H9 (cell line): ENCODE measurements around the gene LYSMD3. TPM values are rescaled to one million over a fixed set of nuclear protein-coding genes. Genes with fewer than 3 reads are reported as not detected.

Experiments used
- DNase-seq: peaks from one replicate; pipeline ENCODE4 v3.0.0-alpha.2; 2017
- H2AFZ ChIP-seq: one replicate; pipeline ENCODE4 v1.6.1; 2013; ENCODE audit warnings: mild to moderate bottlenecking, low read length, control low read depth, moderate library complexity
- H2AK5ac ChIP-seq: 2 replicates; pipeline ENCODE4 v1.6.1; 2013; ENCODE audit warnings: low read length, control low read depth, mixed read lengths; ENCODE audit not compliant: insufficient read length
- H2BK120ac ChIP-seq: one replicate; pipeline ENCODE4 v1.6.1; 2013; ENCODE audit warnings: low read depth, mild to moderate bottlenecking, low read length, control low read depth, inconsistent platforms; ENCODE audit not compliant: poor library complexity, severe bottlenecking
- H2BK12ac ChIP-seq: 2 replicates; pipeline ENCODE4 v1.6.1; 2013; ENCODE audit warnings: low read length, control low read depth, mixed read lengths, low read depth; ENCODE audit not compliant: insufficient read length
- H2BK15ac ChIP-seq: 2 replicates; pipeline ENCODE4 v1.6.1; 2013; ENCODE audit warnings: low read depth, low read length, control low read depth
- H2BK20ac ChIP-seq: one replicate; pipeline ENCODE4 v1.6.1; 2013; ENCODE audit warnings: low read depth, mild to moderate bottlenecking, low read length, control low read depth, inconsistent platforms; ENCODE audit not compliant: poor library complexity, severe bottlenecking
- H2BK5ac ChIP-seq: 2 replicates; pipeline ENCODE4 v1.6.1; 2013; ENCODE audit warnings: low read length, control low read depth, mixed read lengths; ENCODE audit not compliant: insufficient read length
- H3K14ac ChIP-seq: 2 replicates; pipeline ENCODE4 v1.6.1; 2013; ENCODE audit warnings: low read length, control low read depth; ENCODE audit not compliant: insufficient read depth
- H3K18ac ChIP-seq: 2 replicates; pipeline ENCODE4 v1.6.1; 2013; ENCODE audit warnings: low read depth, mild to moderate bottlenecking, mixed read lengths, low read length, control low read depth; ENCODE audit not compliant: insufficient read length
- H3K23ac ChIP-seq: 2 replicates; pipeline ENCODE4 v1.6.1; 2013; ENCODE audit warnings: low read length, control low read depth, mixed read lengths, low read depth; ENCODE audit not compliant: insufficient read length
- H3K23me2 ChIP-seq: 2 replicates; pipeline ENCODE4 v1.6.1; 2013; ENCODE audit warnings: low read depth, mild to moderate bottlenecking, mixed read lengths, low read length, control low read depth; ENCODE audit not compliant: insufficient read length, poor library complexity, severe bottlenecking
- H3K27ac ChIP-seq: 2 replicates; pipeline ENCODE4 v1.5.1; 2013; ENCODE audit warnings: low read length, control low read depth, mixed read lengths, low read depth; ENCODE audit not compliant: insufficient read length
- H3K27me3 ChIP-seq: 2 replicates; pipeline ENCODE4 v1.6.1; 2013; ENCODE audit warnings: low read length, control low read depth, inconsistent platforms; ENCODE audit not compliant: insufficient read depth
- H3K4ac ChIP-seq: 2 replicates; pipeline ENCODE4 v1.6.1; 2013; ENCODE audit warnings: low read depth, mild to moderate bottlenecking, control low read depth, inconsistent platforms, low read length, moderate library complexity
- H3K4me1 ChIP-seq: 2 replicates; pipeline ENCODE4 v1.6.1; 2013; ENCODE audit warnings: low read length, control low read depth, inconsistent platforms; ENCODE audit not compliant: insufficient read depth
- H3K4me2 ChIP-seq: 2 replicates; pipeline ENCODE4 v1.6.1; 2013; ENCODE audit warnings: low read length, control low read depth, mixed read lengths; ENCODE audit not compliant: insufficient read length, insufficient read depth
- H3K56ac ChIP-seq: 2 replicates; pipeline ENCODE4 v1.6.1; 2013; ENCODE audit warnings: low read depth, mild to moderate bottlenecking, mixed read lengths, low read length, control low read depth; ENCODE audit not compliant: insufficient read length
- H3K79me1 ChIP-seq: 2 replicates; pipeline ENCODE4 v1.6.1; 2013; ENCODE audit warnings: low read depth, mild to moderate bottlenecking, moderate library complexity, low read length, control low read depth, inconsistent platforms; ENCODE audit not compliant: insufficient read depth, poor library complexity, severe bottlenecking
- H3K79me2 ChIP-seq: 2 replicates; pipeline ENCODE4 v1.6.1; 2013; ENCODE audit warnings: low read length, control low read depth, inconsistent platforms; ENCODE audit not compliant: insufficient read depth
- H3K9ac ChIP-seq: 2 replicates; pipeline ENCODE4 v1.6.1; 2013; ENCODE audit warnings: low read length, control low read depth, mixed read lengths; ENCODE audit not compliant: insufficient read length; ENCODE audit errors: extremely low read depth
- H3K9me3 ChIP-seq: one replicate; pipeline ENCODE4 v1.6.1; 2013; ENCODE audit warnings: low read depth, low read length, inconsistent platforms; ENCODE audit not compliant: control insufficient read depth
- H3T11ph ChIP-seq: one replicate; pipeline ENCODE4 v1.6.1; 2013; ENCODE audit warnings: mild to moderate bottlenecking, low read length, control low read depth, inconsistent platforms
- H4K20me1 ChIP-seq: one replicate; pipeline ENCODE4 v1.6.1; 2013; ENCODE audit not compliant: control insufficient read depth, insufficient read length, insufficient read depth
- H4K5ac ChIP-seq: 2 replicates; pipeline ENCODE4 v1.6.1; 2013; ENCODE audit warnings: low read depth, mild to moderate bottlenecking, mixed read lengths, low read length, control low read depth; ENCODE audit not compliant: insufficient read length
- H4K8ac ChIP-seq: replicated peaks from 2 replicates; pipeline ENCODE4 v1.6.1; 2013; ENCODE audit warnings: low read length, control low read depth, mixed read lengths, low read depth; ENCODE audit not compliant: insufficient read length
- H4K91ac ChIP-seq: 2 replicates; pipeline ENCODE4 v1.6.1; 2013; ENCODE audit warnings: low read depth, mild to moderate bottlenecking, moderate library complexity, mixed read lengths, low read length, control low read depth; ENCODE audit not compliant: insufficient read length
- H3K27ac Mint-ChIP-seq, 3 experiments: 2 replicates in 2 of 3; 3 replicates in 1 of 3; pipeline ENCODE4 v1.8.0; 2020 to 2021; ENCODE audit warnings: mixed read lengths in 3 of 3, mild to moderate bottlenecking in 1 of 3, moderate library complexity in 1 of 3
- H3K27me3 Mint-ChIP-seq: 2 replicates; pipeline ENCODE4 v1.8.0; 2021; ENCODE audit warnings: low read depth, mild to moderate bottlenecking, moderate library complexity, mixed read lengths
- H3K36me3 Mint-ChIP-seq, 3 experiments: 2 replicates in 2 of 3; 3 replicates in 1 of 3; pipeline ENCODE4 v1.8.0; 2020 to 2021; ENCODE audit warnings: low read depth in 3 of 3, mixed read lengths in 3 of 3; ENCODE audit not compliant: insufficient read depth in 1 of 3
- H3K4me1 Mint-ChIP-seq, 2 experiments: 2 replicates each; pipeline ENCODE4 v1.8.0; 2020; ENCODE audit warnings: mixed read lengths in 2 of 2
- H3K4me3 Mint-ChIP-seq, 2 experiments: 2 replicates in 1 of 2; 3 replicates in 1 of 2; pipeline ENCODE4 v1.8.0; 2020 to 2021; ENCODE audit warnings: mild to moderate bottlenecking in 2 of 2, mixed read lengths in 2 of 2, moderate library complexity in 1 of 2
- H3K9me3 Mint-ChIP-seq, 2 experiments: 2 replicates in 1 of 2; 3 replicates in 1 of 2; pipeline ENCODE4 v1.8.0; 2020; ENCODE audit warnings: mild to moderate bottlenecking in 2 of 2, mixed read lengths in 2 of 2, moderate library complexity in 1 of 2
- total RNA-seq: library from RNA; stranded (reverse); gene quantifications from 2 replicates; pipeline ENCODE4 v1.2.1, GENCODE V29; 2021
- TF ChIP-seq, protein P1 (sequence below): fragments of 200-600 bp; sonication (generic); conservative IDR thresholded peaks from 3 replicates; pipeline ENCODE4 v1.8.0; 2021; ENCODE audit warnings: antibody characterized with exemption, mild to moderate bottlenecking

LYSMD3 gene
- total RNA-seq, 1 experiment from 2014 or later = 14.0 TPM

DNA sequence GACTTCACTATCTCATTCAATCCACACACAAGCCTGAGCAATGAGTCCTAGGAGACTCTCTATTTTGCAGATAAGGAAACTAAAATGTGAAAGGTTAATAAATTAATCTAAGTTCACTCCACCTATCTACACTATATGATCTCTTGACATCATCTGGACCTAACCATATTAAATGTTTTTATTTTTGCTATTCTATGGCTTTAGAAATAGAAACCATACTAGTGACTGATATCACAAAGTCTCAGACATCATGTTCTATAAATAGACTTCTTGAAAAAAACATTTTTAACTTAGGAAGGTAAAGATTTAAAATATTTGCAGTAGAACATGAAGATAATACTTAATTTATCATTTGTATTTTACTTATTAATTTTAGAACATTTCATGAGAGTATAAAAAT, 19.8 kb upstream of the LYSMD3 start:
- Histone ChIP-seq H2BK15ac (no peak overlapping the region), H4K5ac (no peak overlapping the region), H3K27me3 (no peaks in the 10 kb centered on the region), H3K4ac (no peak overlapping the region), H3K18ac (no peak overlapping the region), H2BK5ac (no peak overlapping the region), H2BK120ac (no peak overlapping the region), H2BK20ac (no peak overlapping the region), H3K4me2 (no peak overlapping the region), H3K9ac (no peak overlapping the region), H4K91ac (no peak overlapping the region), H3K79me1 (no peaks in the 10 kb centered on the region), H2AK5ac (no peak overlapping the region), H4K20me1 (no peaks in the 10 kb centered on the region), H4K8ac (no peak overlapping the region), H3K79me2 (no peaks in the 10 kb centered on the region), H3K23me2 (no peaks in the 10 kb centered on the region), H3K9me3 (no peaks in the 10 kb centered on the region), H3K27ac (no peak overlapping the region), H3K4me1 (peaks cover 12% of the 10 kb centered on the region), H3K14ac (no peak overlapping the region), H3K23ac (no peak overlapping the region), H2BK12ac (no peak overlapping the region), H3K56ac (no peak overlapping the region), H2AFZ (no peak overlapping the region), H3T11ph (no peak overlapping the region)
- Mint-ChIP-seq H3K4me1 (peaks cover 43 to 51% of the 10 kb centered on the region in 2 experiments), H3K4me3 (no peak overlapping the region), H3K27ac (no peak overlapping the region), H3K9me3 (no peaks in the 10 kb centered on the region), H3K27me3 (0 out of 2 replicates have a peak, but pooled peaks cover 2% of the 10 kb centered on the region), H3K36me3 (peaks cover 0 to under 1% (median 0%) of the 10 kb centered on the region in 3 experiments; a peak in 2 of 7 replicates)
- TF ChIP-seq, protein P1, sequence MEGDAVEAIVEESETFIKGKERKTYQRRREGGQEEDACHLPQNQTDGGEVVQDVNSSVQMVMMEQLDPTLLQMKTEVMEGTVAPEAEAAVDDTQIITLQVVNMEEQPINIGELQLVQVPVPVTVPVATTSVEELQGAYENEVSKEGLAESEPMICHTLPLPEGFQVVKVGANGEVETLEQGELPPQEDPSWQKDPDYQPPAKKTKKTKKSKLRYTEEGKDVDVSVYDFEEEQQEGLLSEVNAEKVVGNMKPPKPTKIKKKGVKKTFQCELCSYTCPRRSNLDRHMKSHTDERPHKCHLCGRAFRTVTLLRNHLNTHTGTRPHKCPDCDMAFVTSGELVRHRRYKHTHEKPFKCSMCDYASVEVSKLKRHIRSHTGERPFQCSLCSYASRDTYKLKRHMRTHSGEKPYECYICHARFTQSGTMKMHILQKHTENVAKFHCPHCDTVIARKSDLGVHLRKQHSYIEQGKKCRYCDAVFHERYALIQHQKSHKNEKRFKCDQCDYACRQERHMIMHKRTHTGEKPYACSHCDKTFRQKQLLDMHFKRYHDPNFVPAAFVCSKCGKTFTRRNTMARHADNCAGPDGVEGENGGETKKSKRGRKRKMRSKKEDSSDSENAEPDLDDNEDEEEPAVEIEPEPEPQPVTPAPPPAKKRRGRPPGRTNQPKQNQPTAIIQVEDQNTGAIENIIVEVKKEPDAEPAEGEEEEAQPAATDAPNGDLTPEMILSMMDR = no peak
- DNase-seq = no peak
